Tibial nerve (tissue), 4 donors: ENCODE data around the gene FRYL. TPM values are rescaled to one million over a fixed set of nuclear protein-coding genes. Genes with fewer than 3 reads are reported as not detected.
A peak's percentile ranks its signal among the peaks of the same experiment; 100 is the strongest.
"Not testable (repeated sequence)": the region's sequence is repeated elsewhere in the genome, so short reads cannot be mapped to it uniquely, and the experiment has no call there.

Source experiments
- DNase-seq, 2 donors: peaks; one replicate each; pipeline ENCODE4 v3.0.0-alpha.2; 2019; ENCODE audit warnings: low spot score in 2 of 2
- H3K27ac ChIP-seq, 4 donors: fragments of 200-600 bp; sonication (generic) in 3 of 4; one replicate each; pipeline ENCODE4 v1.5.1; 2017 to 2019; ENCODE audit warnings: mild to moderate bottlenecking in 1 of 4
- H3K27me3 ChIP-seq, 2 donors: fragments of 200-600 bp; sonication (generic) in 1 of 2; one replicate each; pipeline versions ENCODE4 v1.5.1 to v1.6.0; 2017 to 2019
- H3K36me3 ChIP-seq, 3 donors: fragments of 200-600 bp; sonication (generic); one replicate each; pipeline ENCODE4 v1.5.1; 2018 to 2019
- H3K4me1 ChIP-seq, 4 donors: fragments of 200-600 bp; sonication (generic) in 3 of 4; one replicate each; pipeline ENCODE4 v1.5.1; 2017 to 2019
- H3K4me3 ChIP-seq, 4 donors: fragments of 200-600 bp; sonication (generic) in 3 of 4; one replicate each; pipeline ENCODE4 v1.5.1; 2017 to 2019; ENCODE audit warnings: mild to moderate bottlenecking in 1 of 4, moderate library complexity in 1 of 4
- H3K9me3 ChIP-seq, 4 donors: fragments of 200-600 bp; sonication (generic) in 3 of 4; one replicate each; pipeline ENCODE4 v1.5.1; 2017 to 2019
- CTCF ChIP-seq, 5 experiments: fragments of 200-600 bp in 3 of 5; fragments of 450-650 bp in 2 of 5; sonication (generic) in 3 of 5; IDR thresholded peaks; one replicate each; pipeline ENCODE4 v1.5.1; 2016 to 2019; ENCODE audit warnings: antibody characterized with exemption in 5 of 5, mild to moderate bottlenecking in 3 of 5, moderate library complexity in 2 of 5
- EP300 ChIP-seq, 2 donors: sonication (generic); formaldehyde crosslinking; IDR thresholded peaks; one replicate each; pipeline ENCODE4 v1.6.1; 2017; ENCODE audit warnings: antibody characterized with exemption in 2 of 2, mild to moderate bottlenecking in 1 of 2
- POLR2A ChIP-seq, 2 donors: fragments of 450-650 bp; IDR thresholded peaks; one replicate each; pipeline ENCODE4 v1.6.1; 2017; ENCODE audit warnings: antibody characterized with exemption in 2 of 2, mild to moderate bottlenecking in 2 of 2, moderate library complexity in 2 of 2
- WGBS, 2 donors: methylation state at CpG; one replicate each; pipeline ENCODE4 v1.1.5; 2018; 5-methylcytosine and 5-hydroxymethylcytosine counted together
- total RNA-seq, 4 donors: library from RNA; depleted of rRNA; stranded (reverse); fragments of >200 nt; gene quantifications; one replicate each; pipeline ENCODE4 v1.1.0, GENCODE V29; 2016

Gene FRYL
- total RNA-seq, 4 donors from 2014 or later, result 88.3 to 122 (median 99.7) TPM

DNA sequence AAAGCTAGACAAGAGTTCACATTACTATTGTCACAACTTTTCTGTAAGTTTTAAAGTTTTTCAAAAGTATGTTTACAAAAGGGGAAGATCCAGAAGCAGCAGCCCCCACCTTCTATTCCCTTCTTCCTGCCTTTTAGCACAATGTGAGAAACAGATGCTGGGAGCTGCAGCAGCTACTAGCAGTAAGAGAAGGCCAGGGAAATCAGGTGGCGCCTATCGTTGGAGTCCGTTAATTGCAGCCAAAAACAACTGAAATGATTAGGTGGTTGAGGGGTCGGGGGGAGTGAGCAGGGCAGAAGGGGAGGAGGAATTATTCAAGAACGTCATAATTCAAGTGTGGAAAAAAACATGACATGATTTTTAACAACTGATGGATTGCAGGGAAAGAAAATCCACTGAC, 27.4 kb downstream of the FRYL start:
- TF ChIP-seq EP300 (IDR thresholded peaks at IDR 0.05) (no peak), CTCF (IDR thresholded peaks at IDR 0.05) (no peak), POLR2A (IDR thresholded peaks at IDR 0.05) (no peak)
- 14 to 15% methylated on average over 5 of the region's 5 CpGs for WGBS, 2 donors
- DNase-seq, result no peak
- peaks cover 0 to 32% (median 6%) of the 10 kb centered on the region in 4 donors for H3K4me1 ChIP-seq
- H3K36me3 ChIP-seq, result no peaks in the 10 kb centered on the region
- H3K9me3 ChIP-seq, result no peaks in the 10 kb centered on the region
- no peak overlapping the region for H3K4me3 ChIP-seq
- no peaks in the 10 kb centered on the region for H3K27me3 ChIP-seq
- peak overlapping the region in 1 of 4 donors; percentile 26 for H3K27ac ChIP-seq

DNA sequence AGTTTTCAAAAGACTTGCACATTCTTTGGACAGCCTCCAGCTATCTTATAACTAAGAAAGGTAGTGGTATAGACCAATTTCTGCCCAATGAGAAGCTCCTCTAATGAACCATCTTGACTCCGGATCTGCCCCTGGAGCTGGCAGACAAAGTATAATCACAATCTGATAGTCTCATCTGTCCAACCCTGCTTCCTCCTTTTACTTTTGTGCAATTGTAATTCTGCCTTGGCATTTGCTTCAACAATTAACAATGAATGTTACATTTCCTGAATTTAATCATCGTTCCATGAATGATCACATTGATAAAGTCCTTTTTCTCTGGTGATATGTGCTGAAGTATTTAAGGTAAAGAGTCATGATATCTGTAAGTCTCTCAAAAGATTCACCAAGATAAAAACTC, 27.8 kb downstream of the FRYL start:
- Histone ChIP-seq H3K36me3 (no peaks in the 10 kb centered on the region), H3K4me3 (no peak overlapping the region), H3K4me1 (peaks cover 0 to 37% (median 7%) of the 10 kb centered on the region in 4 donors), H3K9me3 (no peaks in the 10 kb centered on the region), H3K27me3 (no peaks in the 10 kb centered on the region), H3K27ac (no peak overlapping the region)
- DNase-seq, result no peak
- no peak for TF ChIP-seq EP300 (IDR thresholded peaks at IDR 0.05)
- TF ChIP-seq POLR2A (IDR thresholded peaks at IDR 0.05), result no peak
- no peak for TF ChIP-seq CTCF (IDR thresholded peaks at IDR 0.05)
- 32 to 33% methylated on average over 2 of the region's 2 CpGs for WGBS, 2 donors

DNA sequence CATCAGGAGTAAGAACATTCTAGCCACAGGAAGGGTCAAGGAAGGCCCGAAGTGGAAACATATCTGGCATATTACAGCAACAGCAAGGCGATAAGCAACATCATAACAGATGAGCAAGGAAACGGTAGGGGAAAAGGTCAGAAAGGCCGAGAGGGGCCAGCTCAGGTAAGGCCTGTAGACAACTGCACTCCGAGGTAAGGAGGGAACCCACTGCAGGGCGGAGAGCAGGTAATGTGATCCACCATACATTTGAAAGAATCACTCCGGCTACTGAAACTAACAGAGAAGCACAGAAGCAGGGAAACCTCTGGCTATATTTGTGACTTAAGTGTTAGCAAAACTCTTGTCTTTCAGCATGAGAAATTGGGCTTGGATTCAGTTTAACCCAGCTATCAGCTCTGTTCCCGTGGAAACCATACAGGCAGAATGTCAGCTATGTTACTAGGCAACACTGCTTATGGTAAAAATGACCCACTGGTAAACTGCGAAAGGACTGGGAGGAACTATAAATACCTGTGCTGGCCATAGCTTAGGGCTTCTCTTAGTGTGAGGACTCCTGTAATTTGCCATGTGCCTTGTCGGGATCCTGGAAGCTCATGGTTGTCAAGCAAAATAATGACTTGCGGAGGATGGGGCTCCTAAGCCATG, 31.0 kb downstream of the FRYL start:
- H3K4me3 ChIP-seq, result no peak overlapping the region
- H3K27me3 ChIP-seq, result no peaks in the 10 kb centered on the region
- DNase-seq, result no peak
- H3K4me1 ChIP-seq, result peaks cover 0 to 44% (median 11%) of the 10 kb centered on the region in 4 donors
- no peak for TF ChIP-seq POLR2A (IDR thresholded peaks at IDR 0.05)
- no peak for TF ChIP-seq CTCF (IDR thresholded peaks at IDR 0.05)
- no peak for TF ChIP-seq EP300 (IDR thresholded peaks at IDR 0.05)
- 92 to 94% methylated on average over 11 of the region's 11 CpGs for WGBS, 2 donors
- H3K27ac ChIP-seq, result no peak overlapping the region
- no peaks in the 10 kb centered on the region for H3K9me3 ChIP-seq
- H3K36me3 ChIP-seq, result no peaks in the 10 kb centered on the region

- no peak overlapping the region for H3K4me3 ChIP-seq
- whole genome bisulfite sequencing, 2 donors, result 59% methylated on average over 4 of the region's 4 CpGs
- H3K27me3 ChIP-seq, result no peaks in the 10 kb centered on the region
- H3K4me1 ChIP-seq, result peaks cover 0 to 35% (median 5%) of the 10 kb centered on the region in 4 donors
- TF ChIP-seq POLR2A (IDR thresholded peaks at IDR 0.05), result no peak
- no peak for TF ChIP-seq CTCF (IDR thresholded peaks at IDR 0.05)
- TF ChIP-seq EP300 (IDR thresholded peaks at IDR 0.05), result no peak
- no peaks in the 10 kb centered on the region for H3K9me3 ChIP-seq
- no peaks in the 10 kb centered on the region for H3K36me3 ChIP-seq
- H3K27ac ChIP-seq, result no peak overlapping the region
- DNase-seq, result no peak
These were observed 33.3 kb downstream of the FRYL start for GRCh38 chr4:48746608-48747362.

DNA sequence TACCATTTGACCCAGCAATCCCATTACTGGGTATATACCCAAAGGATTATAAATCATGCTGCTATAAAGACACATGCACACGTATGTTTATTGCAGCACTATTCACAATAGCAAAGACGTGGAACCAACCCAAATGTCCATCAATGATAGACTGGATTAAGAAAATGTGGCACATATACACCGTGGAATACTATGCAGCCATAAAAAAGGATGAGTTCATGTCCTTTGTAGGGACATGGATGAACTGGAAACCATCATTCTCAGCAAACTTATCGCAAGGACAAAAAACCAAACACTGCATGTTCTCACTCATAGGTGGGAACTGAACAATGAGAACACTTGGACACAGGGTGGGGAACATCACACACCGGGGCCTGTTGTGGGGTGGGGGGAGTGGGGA, 34.9 kb downstream of the FRYL start:
- not testable (repeated sequence) for DNase-seq, H3K4me3 ChIP-seq, H3K27me3 ChIP-seq, H3K27ac ChIP-seq, H3K36me3 ChIP-seq, H3K9me3 ChIP-seq
- WGBS, 2 donors, result 95 to 98% methylated on average over 5 of the region's 5 CpGs
- peaks cover 0 to 29% (median 8%) of the 10 kb centered on the region in 4 donors for H3K4me1 ChIP-seq
